Brain microvascular endothelial cell (primary cell): ENCODE results near the gene CFAP46.
"Not testable (repeated sequence)": the region's sequence is repeated elsewhere in the genome, so short reads cannot be mapped to it uniquely, and the experiment has no call there.

Experiments used
- DNase-seq: peaks from one replicate; pipeline ENCODE4 v3.0.0-alpha.2; 2020
- H3K27ac ChIP-seq: fragments of 250-450 bp; sonication (Bioruptor Pico); 2 replicates; pipeline ENCODE4 v1.5.1; 2020; ENCODE audit warnings: mild to moderate bottlenecking, moderate library complexity
- H3K27me3 ChIP-seq: fragments of 250-450 bp; sonication (Bioruptor Pico); replicated peaks from 2 replicates; pipeline ENCODE4 v1.5.1; 2020; ENCODE audit warnings: mild to moderate bottlenecking
- H3K36me3 ChIP-seq: fragments of 250-450 bp; sonication (Bioruptor Pico); replicated peaks from 2 replicates; pipeline ENCODE4 v1.5.1; 2020; ENCODE audit warnings: mild to moderate bottlenecking
- H3K4me3 ChIP-seq: 2 replicates; pipeline ENCODE4 v1.5.1; 2011; ENCODE audit warnings: low read depth, mild to moderate bottlenecking, control low read depth, low read length, moderate library complexity
- in situ Hi-C: cut with HindIII; loops from 2 replicates; pipeline ENCODE4 v1.10.0; 2017; ENCODE audit warnings: low sequenced_read_pairs, low pct_ligation_motif_present
- TF ChIP-seq, protein P1 (sequence below): IDR thresholded peaks from 2 replicates; pipeline ENCODE4 v1.5.1; 2011; ENCODE audit warnings: low read depth, mild to moderate bottlenecking, moderate library complexity, low read length, control low read depth, inconsistent platforms; ENCODE audit errors: missing control alignments

The CFAP46 gene

DNA sequence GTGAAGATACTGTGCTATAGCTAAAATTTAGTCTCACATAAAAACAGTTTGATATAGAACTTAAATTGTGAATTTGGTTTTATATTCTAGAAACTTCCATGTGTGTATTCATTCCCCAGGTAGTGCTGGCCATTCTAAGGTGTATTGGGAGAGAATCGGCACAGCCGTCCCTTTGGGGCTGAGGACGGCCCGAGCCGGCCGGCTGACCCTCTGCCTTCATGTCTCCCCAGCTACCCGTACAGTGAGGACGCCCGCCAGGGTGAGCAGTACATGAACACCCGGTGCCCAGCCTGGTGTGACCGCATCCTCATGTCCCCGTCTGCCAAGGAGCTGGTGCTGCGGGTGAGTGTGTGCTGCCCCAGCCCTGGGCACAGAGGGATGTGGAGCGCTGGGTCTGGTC is 164.9 kb downstream of the CFAP46 start:
- Histone ChIP-seq H3K27me3 (no peaks in the 10 kb centered on the region), H3K36me3 (no peaks in the 10 kb centered on the region), H3K4me3 (no peak overlapping the region), H3K27ac (no peak overlapping the region)
- DNase-seq, result no peak
- TF ChIP-seq, protein P1, sequence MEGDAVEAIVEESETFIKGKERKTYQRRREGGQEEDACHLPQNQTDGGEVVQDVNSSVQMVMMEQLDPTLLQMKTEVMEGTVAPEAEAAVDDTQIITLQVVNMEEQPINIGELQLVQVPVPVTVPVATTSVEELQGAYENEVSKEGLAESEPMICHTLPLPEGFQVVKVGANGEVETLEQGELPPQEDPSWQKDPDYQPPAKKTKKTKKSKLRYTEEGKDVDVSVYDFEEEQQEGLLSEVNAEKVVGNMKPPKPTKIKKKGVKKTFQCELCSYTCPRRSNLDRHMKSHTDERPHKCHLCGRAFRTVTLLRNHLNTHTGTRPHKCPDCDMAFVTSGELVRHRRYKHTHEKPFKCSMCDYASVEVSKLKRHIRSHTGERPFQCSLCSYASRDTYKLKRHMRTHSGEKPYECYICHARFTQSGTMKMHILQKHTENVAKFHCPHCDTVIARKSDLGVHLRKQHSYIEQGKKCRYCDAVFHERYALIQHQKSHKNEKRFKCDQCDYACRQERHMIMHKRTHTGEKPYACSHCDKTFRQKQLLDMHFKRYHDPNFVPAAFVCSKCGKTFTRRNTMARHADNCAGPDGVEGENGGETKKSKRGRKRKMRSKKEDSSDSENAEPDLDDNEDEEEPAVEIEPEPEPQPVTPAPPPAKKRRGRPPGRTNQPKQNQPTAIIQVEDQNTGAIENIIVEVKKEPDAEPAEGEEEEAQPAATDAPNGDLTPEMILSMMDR, result no peak
- in situ Hi-C loops, result no loop called here

GRCh38 chr10:132776821-132777220 is 165.5 kb downstream of the CFAP46 start:
- Histone ChIP-seq H3K4me3 (no peak overlapping the region), H3K36me3 (no peaks in the 10 kb centered on the region), H3K27me3 (no peaks in the 10 kb centered on the region), H3K27ac (no peak overlapping the region)
- TF ChIP-seq, protein P1, result no peak
- DNase-seq, result no peak
- in situ Hi-C loops, result no loop called here

- no peak for DNase-seq
- Histone ChIP-seq H3K27me3 (no peaks in the 10 kb centered on the region), H3K4me3 (no peak overlapping the region), H3K36me3 (peaks cover under 1% of the 10 kb centered on the region), H3K27ac (no peak overlapping the region)
- TF ChIP-seq, protein P1, result no peak
- in situ Hi-C loops, result no loop called here
These were observed 166.2 kb downstream of the CFAP46 start for GRCh38 chr10:132776186-132776585.

- Histone ChIP-seq H3K27me3 (no peaks in the 10 kb centered on the region), H3K27ac (no peak overlapping the region), H3K36me3 (peaks cover 3% of the 10 kb centered on the region), H3K4me3 (no peak overlapping the region)
- in situ Hi-C loops, result no loop called here
- TF ChIP-seq, protein P1, result no peak
- DNase-seq, result no peak
These were observed 167.2 kb downstream of the CFAP46 start for GRCh38 chr10:132774902-132775863.

DNA sequence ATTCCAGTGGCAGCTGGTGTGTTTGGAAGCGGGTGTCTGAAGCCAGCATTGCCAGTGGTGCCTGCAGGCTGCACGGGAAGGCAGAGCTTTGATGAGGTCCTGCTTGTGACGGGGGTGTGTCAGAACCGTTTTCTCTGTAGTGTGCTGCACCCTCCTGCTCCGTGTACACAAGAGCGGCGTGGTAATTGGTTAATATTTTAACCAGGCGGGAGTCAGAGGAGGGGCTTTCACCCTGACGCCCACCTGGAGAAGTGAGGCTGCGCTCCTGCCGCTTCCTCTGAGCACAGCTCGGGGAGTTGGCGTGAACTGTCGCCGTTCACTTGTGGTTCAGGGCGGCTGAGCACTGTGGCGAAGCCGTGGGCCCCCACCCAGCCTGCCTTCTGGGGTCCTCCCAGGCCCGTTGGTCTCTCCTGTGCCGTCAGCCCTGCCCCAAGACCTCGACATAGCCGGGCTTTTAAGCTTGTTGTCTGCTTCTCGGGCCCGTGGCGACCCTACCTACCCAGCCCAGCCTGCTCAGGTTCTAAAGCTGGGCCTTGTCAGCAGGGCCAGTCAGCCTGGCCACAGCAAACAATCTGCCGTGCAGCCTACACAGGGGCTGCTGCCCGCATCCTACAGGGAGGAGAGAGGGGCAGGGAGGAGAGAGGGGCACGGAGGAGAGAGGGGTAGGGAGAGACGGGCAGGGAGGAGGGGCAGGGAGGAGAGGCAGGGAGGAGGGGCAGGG is 168.0 kb downstream of the CFAP46 start:
- in situ Hi-C loops, result no loop called here
- no peak for DNase-seq
- Histone ChIP-seq H3K36me3 (peaks cover 3% of the 10 kb centered on the region), H3K4me3 (no peak overlapping the region), H3K27ac (no peak overlapping the region), H3K27me3 (no peaks in the 10 kb centered on the region)
- TF ChIP-seq, protein P1, result no peak

GRCh38 chr10:132772816-132773215 is 169.6 kb downstream of the CFAP46 start:
- H3K27ac ChIP-seq, in situ Hi-C loops, H3K36me3 ChIP-seq, H3K27me3 ChIP-seq, DNase-seq, H3K4me3 ChIP-seq: not testable (repeated sequence)
